Kidney glomerular epithelial cell (primary cell): Measurements from ENCODE around the gene TEAD1.
A peak's percentile ranks its signal among the peaks of the same experiment; 100 is the strongest.

Experiments used
- DNase-seq: peaks from one replicate; lab custom pipeline; 2025; lab: John Stamatoyannopoulos, UW

TEAD1 gene

DNA sequence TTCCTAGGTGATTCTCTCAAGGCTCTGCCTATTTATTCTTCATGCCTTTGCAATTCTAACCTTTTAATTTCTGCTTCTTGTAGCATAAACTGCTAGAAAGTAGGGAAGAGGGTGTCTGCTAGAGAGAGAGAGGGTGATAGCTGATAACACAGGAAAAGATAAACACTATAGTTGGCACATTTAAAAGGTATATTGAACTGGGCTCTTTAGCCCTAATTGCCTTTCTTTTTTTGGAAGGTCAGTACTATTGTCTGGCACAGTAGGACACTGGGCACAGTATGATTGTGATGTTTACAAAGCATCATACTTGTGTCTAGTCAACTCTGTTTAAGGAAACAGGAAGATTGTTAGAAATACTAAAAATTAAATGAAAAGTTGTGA is 33.3 kb downstream of the TEAD1 start:
- DNase-seq, result no peak

DNA sequence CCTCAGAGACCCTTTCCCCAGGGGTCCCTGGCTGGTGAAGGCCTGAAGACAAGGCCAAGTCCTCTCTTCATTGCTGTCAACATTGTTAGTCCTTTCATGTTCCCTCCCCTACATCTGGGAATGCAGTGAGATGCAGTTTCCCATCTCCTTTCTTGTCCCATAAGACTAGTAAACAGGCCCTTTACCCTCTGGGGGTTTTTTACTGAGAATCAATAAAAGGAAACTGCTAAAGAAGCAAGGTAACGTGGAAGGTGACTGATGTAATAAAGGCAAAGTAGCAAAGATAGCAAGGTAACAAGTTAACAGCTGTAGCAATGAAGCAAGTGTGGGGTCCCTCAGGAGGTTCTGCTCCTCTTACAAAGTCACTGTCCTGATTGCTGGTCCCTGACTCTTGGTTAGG is 37.3 kb downstream of the TEAD1 start:
- DNase-seq, result no peak

GRCh38 chr11:12712132-12712531 is 37.9 kb downstream of the TEAD1 start:
- no peak for DNase-seq

DNA sequence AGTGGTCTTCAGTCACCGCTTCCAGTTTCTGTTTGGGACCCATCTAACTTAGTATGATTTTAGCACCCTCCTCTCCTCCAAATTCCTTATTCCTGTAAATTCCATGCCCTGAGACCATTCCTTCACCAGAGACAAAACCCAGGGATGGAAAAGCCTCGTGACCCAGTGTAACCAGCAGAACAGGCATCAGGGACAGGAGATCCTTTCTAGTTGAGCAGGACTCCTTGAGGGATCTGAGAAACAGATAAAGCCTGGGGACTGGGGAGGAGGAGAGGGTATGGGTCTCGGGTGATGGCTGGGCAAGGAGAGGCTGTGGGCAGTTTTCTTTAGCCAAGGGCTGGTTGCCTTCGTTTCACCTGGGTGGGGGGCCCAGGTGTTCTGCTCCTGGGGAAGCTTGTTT is 40.9 kb downstream of the TEAD1 start:
- no peak for DNase-seq

DNA sequence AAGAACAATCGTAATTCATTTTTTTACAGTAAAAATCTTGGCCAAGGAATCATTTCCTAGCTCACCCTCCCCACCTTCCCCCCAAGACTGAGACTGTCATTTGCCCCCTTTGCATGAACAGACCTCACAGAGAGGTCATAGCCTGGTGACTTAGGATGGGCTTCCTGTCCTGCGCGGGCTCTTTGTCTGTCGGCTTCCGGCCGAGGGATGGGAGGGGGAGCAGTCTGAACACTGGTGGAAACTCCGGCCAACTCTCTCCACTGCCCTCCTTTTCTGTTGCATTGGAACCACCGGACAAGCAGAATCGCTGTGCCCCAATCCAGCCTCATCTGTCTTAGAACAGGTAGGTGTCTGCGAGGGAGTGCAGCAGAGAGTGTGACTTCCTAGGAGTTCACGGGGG is 41.7 kb downstream of the TEAD1 start:
- DNase-seq, result no peak

DNA sequence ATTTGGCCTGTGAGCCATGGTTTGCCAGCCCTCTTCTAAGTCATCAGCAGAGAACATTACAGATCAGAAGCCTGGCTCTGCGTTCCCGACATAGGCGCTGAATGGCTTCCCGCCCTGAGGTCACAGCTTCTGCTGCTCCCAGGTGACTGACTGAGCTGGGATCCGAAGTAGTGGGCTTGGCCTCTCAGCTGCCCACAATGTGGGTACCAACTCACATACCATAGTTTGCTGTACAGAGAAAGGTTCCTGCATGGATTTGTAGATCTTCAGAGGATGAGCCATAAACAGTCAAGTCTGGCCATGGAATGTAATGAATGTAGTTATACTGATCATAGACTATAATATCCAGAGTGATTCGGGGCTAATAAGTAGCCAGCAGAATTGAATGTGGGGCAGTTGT is 42.6 kb downstream of the TEAD1 start:
- peak; percentile 38 for DNase-seq

DNA sequence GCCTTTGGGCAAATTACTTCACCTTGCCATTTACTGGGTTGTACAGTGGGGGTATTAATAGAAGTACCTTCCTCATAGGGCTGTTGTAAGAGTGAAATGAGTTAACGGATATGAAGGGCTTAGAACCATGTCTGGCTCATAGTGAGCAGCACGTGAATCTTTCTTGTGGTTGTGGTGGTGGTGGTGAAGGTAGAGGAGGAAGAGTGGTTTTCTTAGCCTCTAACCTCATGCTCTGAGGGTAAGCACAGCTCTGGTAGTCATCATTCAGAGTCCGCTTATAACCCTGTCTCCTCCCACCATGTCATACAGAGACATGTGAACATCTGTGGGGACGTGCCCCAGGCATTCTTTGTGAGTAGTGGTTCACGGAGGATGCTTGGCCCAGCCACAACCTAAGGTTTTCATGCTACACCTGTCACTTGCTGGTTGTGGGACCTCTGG is 43.6 kb downstream of the TEAD1 start:
- no peak for DNase-seq

- no peak for DNase-seq
These were observed 45.0 kb downstream of the TEAD1 start for GRCh38 chr11:12719221-12719620.

- no peak for DNase-seq
These were observed 47.8 kb downstream of the TEAD1 start for GRCh38 chr11:12721816-12722604.

GRCh38 chr11:12723421-12724300 is 49.4 kb downstream of the TEAD1 start:
- peak; percentile 86 for DNase-seq

GRCh38 chr11:12724301-12725054 is 50.3 kb downstream of the TEAD1 start:
- peak; percentile 78 for DNase-seq

- DNase-seq, result no peak
These were observed 51.0 kb downstream of the TEAD1 start for GRCh38 chr11:12725055-12725862.

DNA sequence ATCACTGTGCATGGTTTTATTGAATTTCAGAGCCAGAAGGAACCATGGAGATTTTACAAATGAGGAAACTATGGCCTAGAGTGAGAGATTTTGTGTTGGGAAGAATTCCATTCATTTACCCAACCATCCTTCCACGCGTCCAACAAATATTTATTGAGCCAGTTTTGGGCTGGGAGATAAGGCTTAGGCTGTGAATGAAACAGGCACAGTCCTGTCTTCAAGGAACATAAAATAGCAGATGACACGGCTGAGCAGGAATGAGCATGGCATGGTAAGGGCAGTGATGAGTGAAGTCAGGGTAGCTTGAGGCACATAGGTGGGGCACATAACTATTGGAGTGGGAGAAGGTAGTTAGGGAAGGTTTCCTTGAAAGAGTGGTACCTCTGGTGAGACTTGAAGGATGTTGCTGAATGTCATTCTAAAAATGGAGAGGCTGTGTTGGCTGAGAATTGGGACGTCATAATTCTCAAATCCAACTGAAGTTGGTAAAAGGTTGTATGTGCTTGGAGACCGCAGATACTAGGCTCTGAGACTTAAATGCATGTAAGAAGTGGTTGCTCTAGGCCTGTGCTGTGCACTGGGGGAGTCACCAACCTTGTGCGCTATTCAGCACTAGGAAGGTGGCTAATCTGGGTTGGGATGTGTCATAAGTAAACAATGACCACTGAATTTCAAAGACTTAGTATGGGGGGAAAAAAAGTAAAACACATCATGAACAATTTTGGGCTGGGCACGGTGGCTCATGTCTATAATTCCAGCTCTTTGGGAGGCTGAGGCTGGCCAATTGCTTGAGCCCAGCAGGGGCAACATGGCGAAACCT is 51.9 kb downstream of the TEAD1 start:
- peak; percentile 29 for DNase-seq

DNA sequence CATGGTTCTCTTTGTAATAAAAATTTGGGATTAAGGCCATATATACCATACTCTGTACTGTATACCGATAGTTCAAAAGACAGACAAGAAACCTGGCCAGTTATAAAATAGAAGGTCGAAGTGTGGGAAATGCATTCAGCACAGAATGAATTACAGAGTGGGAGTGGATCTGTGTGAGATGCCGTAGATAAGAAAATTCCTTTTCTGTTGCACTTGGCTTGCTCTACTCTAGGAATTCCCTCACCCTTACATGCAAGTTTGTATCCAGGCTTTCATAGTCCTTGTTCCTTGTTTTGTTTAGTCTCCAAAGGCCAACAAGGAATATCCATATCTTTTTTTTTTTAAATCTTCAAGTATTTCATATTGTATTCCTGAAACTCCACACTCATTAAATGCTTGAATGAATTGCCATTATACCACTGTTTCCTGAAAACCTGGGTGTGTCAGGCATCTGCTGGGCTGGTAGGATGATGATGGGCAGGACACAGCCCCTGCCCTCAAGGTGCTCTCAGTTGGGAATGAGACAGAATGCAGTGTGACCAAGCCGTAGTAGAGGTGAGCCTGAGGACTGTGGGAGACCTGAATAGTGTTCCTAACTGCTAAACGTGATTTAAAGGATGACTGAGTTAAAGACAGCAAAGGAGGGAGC is 53.5 kb downstream of the TEAD1 start:
- peak; percentile 84 for DNase-seq

GRCh38 chr11:12728417-12728816 is 54.2 kb downstream of the TEAD1 start:
- DNase-seq, result no peak

DNA sequence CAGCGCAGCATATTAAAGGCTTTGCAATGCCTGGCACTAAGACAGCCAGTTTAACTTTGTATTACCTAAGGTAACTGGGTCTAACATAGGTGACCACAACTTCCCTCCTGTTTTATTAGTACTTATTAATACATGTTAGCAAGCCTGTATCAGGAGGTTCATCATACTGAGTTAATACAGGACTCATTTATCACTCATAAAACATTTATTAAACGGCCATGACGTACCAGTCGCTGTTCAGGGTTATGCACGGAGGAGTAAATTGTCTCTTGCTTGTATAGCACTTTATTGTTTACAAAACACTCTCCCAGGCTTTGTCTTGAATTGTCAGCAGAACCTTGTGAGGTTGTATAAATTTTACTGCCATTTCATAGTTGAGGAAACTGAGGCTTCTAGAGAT is 55.7 kb downstream of the TEAD1 start:
- no peak for DNase-seq

- DNase-seq, result no peak
These were observed 57.7 kb downstream of the TEAD1 start for GRCh38 chr11:12731841-12732336.

DNA sequence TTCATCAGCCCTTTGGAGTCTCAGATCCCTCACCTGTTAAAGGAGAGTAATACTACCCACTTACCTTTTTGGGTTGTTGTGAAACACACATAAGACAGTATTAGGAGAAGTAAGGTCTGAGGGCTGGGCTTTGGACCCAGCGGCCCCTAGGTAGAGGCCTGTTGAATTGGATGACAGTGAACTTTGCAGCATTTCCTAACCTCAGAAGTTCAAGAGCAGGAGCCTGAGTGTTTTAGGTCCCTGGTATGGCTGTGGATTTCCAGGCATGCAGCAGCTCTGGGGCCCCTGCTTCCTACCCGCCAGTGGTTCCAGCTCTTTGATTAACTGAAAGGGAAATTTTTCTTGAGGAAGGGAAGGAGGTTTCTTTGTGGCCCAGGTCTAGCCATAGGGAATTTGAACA is 58.9 kb downstream of the TEAD1 start:
- DNase-seq, result no peak

DNA sequence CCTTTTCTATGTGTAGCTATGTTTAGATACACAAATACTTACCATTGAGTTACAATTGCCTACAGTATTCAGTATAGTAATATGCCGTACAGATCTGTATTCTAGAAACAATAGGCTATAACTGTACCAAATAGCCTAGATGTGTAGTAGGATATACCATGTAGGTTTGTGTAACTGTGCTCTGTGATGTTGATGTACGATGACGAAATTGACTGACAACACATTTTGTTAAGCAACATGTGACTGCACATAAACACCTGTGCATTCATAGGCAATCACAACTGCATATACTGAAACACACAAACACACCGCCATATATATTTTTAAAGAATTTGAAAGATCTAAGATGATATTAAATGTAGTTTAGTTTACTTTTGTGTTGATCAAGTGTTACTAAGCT is 60.4 kb downstream of the TEAD1 start:
- no peak for DNase-seq

DNA sequence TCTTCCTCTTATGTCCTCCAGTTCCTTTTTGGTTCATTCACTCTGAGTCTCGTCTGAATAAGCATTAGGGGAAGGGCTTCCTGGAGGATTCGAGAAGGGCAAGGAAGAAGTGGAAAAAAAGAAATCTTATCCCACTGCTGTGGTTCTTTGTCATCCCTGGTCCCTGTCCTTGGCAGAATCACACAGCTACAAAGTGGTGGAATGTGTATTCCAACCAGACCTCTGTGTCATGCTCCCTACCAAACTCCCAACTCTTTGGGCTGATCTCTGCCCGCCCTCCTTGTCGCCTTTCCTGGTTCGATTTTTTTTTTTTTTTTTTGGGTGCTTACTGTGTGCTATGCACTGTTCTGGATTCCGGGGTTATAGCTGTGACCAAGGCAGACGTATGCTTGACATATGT is 61.0 kb downstream of the TEAD1 start:
- DNase-seq, result no peak
